Stimulated activated CD4-positive, alpha-beta T cell treated with anti-CD3 and anti-CD28 coated beads, Interleukin-12 subunit alpha, Interleukin-12 subunit beta, amount 100 ng/mL, for 24 hours (primary cell): Measurements from ENCODE around the gene APCDD1L.
"Not testable (repeated sequence)": the region's sequence is repeated elsewhere in the genome, so short reads cannot be mapped to it uniquely, and the experiment has no call there.

ENCODE experiments used
- DNase-seq, 2 experiments: peaks; one replicate each; pipeline ENCODE4 v3.0.0-alpha.2; 2020; ENCODE audit warnings: low read depth in 2 of 2

APCDD1L gene

GRCh38 chr20:58514321-58515232 is 622 bp downstream of the APCDD1L start:
- DNase-seq, result no peak

- DNase-seq, result no peak
Measured at GRCh38 chr20:58513580-58514285, 1.5 kb downstream of the APCDD1L start.

- DNase-seq, result no peak
Measured at GRCh38 chr20:58512808-58513552, 2.2 kb downstream of the APCDD1L start.

- no peak for DNase-seq
Measured at GRCh38 chr20:58511861-58512260, 3.3 kb downstream of the APCDD1L start.

GRCh38 chr20:58511364-58511763 is 3.8 kb downstream of the APCDD1L start:
- no peak for DNase-seq

- DNase-seq, result no peak
Measured at GRCh38 chr20:58510921-58511320, 4.3 kb downstream of the APCDD1L start.

- no peak for DNase-seq
Measured at GRCh38 chr20:58508762-58509395, 6.3 kb downstream of the APCDD1L start.

- not testable (repeated sequence) for DNase-seq
Measured at GRCh38 chr20:58506999-58507398, 8.2 kb downstream of the APCDD1L start.

GRCh38 chr20:58504566-58504965 is 10.6 kb downstream of the APCDD1L start:
- DNase-seq, result no peak

- no peak for DNase-seq
Measured at GRCh38 chr20:58503668-58504067, 11.5 kb downstream of the APCDD1L start.

GRCh38 chr20:58500256-58500655 is 14.9 kb downstream of the APCDD1L start:
- DNase-seq, result no peak

- DNase-seq, result no peak
Measured at GRCh38 chr20:58498470-58499068, 16.6 kb downstream of the APCDD1L start.

GRCh38 chr20:58497724-58498469 is 17.3 kb downstream of the APCDD1L start:
- no peak for DNase-seq

GRCh38 chr20:58497076-58497641 is 18.0 kb downstream of the APCDD1L start:
- DNase-seq, result no peak

- no peak for DNase-seq
Measured at GRCh38 chr20:58496429-58496769, 18.8 kb downstream of the APCDD1L start.

GRCh38 chr20:58495623-58496428 is 19.4 kb downstream of the APCDD1L start:
- DNase-seq, result no peak

GRCh38 chr20:58494923-58495622 is 20.1 kb downstream of the APCDD1L start:
- DNase-seq, result no peak

- no peak for DNase-seq
Measured at GRCh38 chr20:58492795-58493524, 22.2 kb downstream of the APCDD1L start.
